ENCODE results near the gene CAMSAP2. TPM values are rescaled to one million over a fixed set of nuclear protein-coding genes. Genes with fewer than 3 reads are reported as not detected.

The CAMSAP2 gene
- total RNA-seq, 1 experiment from 2014 or later: 28.6 TPM

GRCh38 chr1:200838676-200839445 is 100.2 kb downstream of the CAMSAP2 start:
- Histone ChIP-seq H3K27ac (ENCODE audit: low read length) (no peak overlapping the region), H3K79me2 (ENCODE audit: low read length) (no peaks in the 10 kb centered on the region), H2AFZ (ENCODE audit: low read length) (no peak overlapping the region), H4K20me1 (ENCODE audit: low read length) (no peaks in the 10 kb centered on the region), H3K4me3 (ENCODE audit: low read length) (no peak overlapping the region), H3K27me3 (ENCODE audit: low read length) (no peaks in the 10 kb centered on the region), H3K4me1 (ENCODE audit: insufficient read depth, low read length) (no peaks in the 10 kb centered on the region), H3K36me3 (ENCODE audit: low read depth, low read length) (peaks cover 5% of the 10 kb centered on the region), H3K9me3 (ENCODE audit: low read length) (no peaks in the 10 kb centered on the region), H3K9me2 (replicated peaks; ENCODE audit: low read length) (no peaks in the 10 kb centered on the region), H3F3A (ENCODE audit: low read length, unreplicated experiment) (no peaks in the 10 kb centered on the region), H3K9ac (ENCODE audit: low read length) (no peak overlapping the region), H3K4me2 (ENCODE audit: low read length) (no peak overlapping the region)
- ATAC-seq (no peak), DNase-seq (no peak)
- BruUV-seq (replicated peaks): no TSS peak
- TF ChIP-seq CTCF (conservative IDR thresholded peaks at IDR 0.05; ENCODE audit: low read depth, low read length): no peak
- TF ChIP-seq EZH2 (IDR thresholded peaks at IDR 0.05; ENCODE audit: low read length, unreplicated experiment): no peak
- no peak for TF ChIP-seq EZH2phosphoT487 (IDR thresholded peaks at IDR 0.05; ENCODE audit: borderline replicate concordance, low read length)
- ChIA-PET POLR2A (ENCODE audit: unreplicated experiment) (no interaction called here), CTCF (interaction anchor here (0.7 kb wide), 1 partner anchor 247 kb away, joined by 3 read pairs; no protein-coding TSS in a partner anchor)
- intact Hi-C loops (cut with micrococcal nuclease): loop anchor here (1.0 kb wide), 2 partner anchors 218 to 280 kb away; no protein-coding TSS in a partner anchor

- no peaks in the 10 kb centered on the region for H4K20me1 ChIP-seq (ENCODE audit: low read length)
- no peaks in the 10 kb centered on the region for H3K9me2 ChIP-seq (replicated peaks; ENCODE audit: low read length)
- H3K27ac ChIP-seq (ENCODE audit: low read length): no peak overlapping the region
- H3K4me2 ChIP-seq (ENCODE audit: low read length): no peak overlapping the region
- intact Hi-C loops (cut with micrococcal nuclease): loop anchor here (10.0 kb wide), 1 partner anchor 1061 kb away; no protein-coding TSS in a partner anchor
- TF ChIP-seq EZH2phosphoT487 (IDR thresholded peaks at IDR 0.05; ENCODE audit: borderline replicate concordance, low read length): no peak
- no peak for TF ChIP-seq EZH2 (IDR thresholded peaks at IDR 0.05; ENCODE audit: low read length, unreplicated experiment)
- TF ChIP-seq CTCF (conservative IDR thresholded peaks at IDR 0.05; ENCODE audit: low read depth, low read length): no peak
- peaks cover 20% of the 10 kb centered on the region for H3K36me3 ChIP-seq (ENCODE audit: low read depth, low read length)
- ChIA-PET POLR2A (ENCODE audit: unreplicated experiment) (no interaction called here), CTCF (no interaction called here)
- H3K9ac ChIP-seq (ENCODE audit: low read length): no peak overlapping the region
- H3K4me1 ChIP-seq (ENCODE audit: insufficient read depth, low read length): peaks cover 4% of the 10 kb centered on the region
- DNase-seq (no peak), ATAC-seq (no peak)
- peaks cover 30% of the 10 kb centered on the region for H3K27me3 ChIP-seq (ENCODE audit: low read length)
- no peak overlapping the region for H3K4me3 ChIP-seq (ENCODE audit: low read length)
- no peak overlapping the region for H2AFZ ChIP-seq (ENCODE audit: low read length)
- no peaks in the 10 kb centered on the region for H3K9me3 ChIP-seq (ENCODE audit: low read length)
- no peaks in the 10 kb centered on the region for H3K79me2 ChIP-seq (ENCODE audit: low read length)
- no TSS peak for BruUV-seq (replicated peaks)
- H3F3A ChIP-seq (ENCODE audit: low read length, unreplicated experiment): no peaks in the 10 kb centered on the region
Measured at GRCh38 chr1:200845360-200845759, 106.7 kb downstream of the CAMSAP2 start.

DNA sequence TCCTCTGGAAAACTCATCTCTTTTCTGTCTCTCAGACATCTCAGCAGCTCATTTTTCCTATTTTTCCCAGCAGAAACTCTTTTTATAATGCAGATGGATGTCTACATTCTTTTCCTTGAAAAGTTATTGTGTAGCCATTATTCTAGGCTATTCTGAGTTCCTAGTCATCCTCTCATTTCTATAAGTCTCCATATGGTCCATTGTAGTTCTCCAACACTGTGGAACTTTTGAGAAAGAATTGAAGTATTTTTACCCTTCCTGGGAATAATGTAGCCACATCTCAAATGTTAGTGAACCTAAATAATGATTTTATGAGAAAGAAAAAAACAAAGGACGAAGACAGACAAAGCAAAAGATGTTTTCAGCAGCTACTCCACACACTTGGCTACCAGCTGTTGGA is 107.7 kb downstream of the CAMSAP2 start:
- no peaks in the 10 kb centered on the region for H4K20me1 ChIP-seq (ENCODE audit: low read length)
- ChIA-PET POLR2A (ENCODE audit: unreplicated experiment) (no interaction called here), CTCF (interaction anchor here (0.6 kb wide), 1 partner anchor 589 kb away, joined by 3 read pairs; no protein-coding TSS in a partner anchor)
- no peak overlapping the region for H2AFZ ChIP-seq (ENCODE audit: low read length)
- H3K9me3 ChIP-seq (ENCODE audit: low read length): no peaks in the 10 kb centered on the region
- H3K4me3 ChIP-seq (ENCODE audit: low read length): no peak overlapping the region
- no peaks in the 10 kb centered on the region for H3K9me2 ChIP-seq (replicated peaks; ENCODE audit: low read length)
- DNase-seq (no peak), ATAC-seq (no peak)
- peaks cover 6% of the 10 kb centered on the region for H3K4me1 ChIP-seq (ENCODE audit: insufficient read depth, low read length)
- no TSS peak for BruUV-seq (replicated peaks)
- H3K9ac ChIP-seq (ENCODE audit: low read length): no peak overlapping the region
- TF ChIP-seq EZH2 (IDR thresholded peaks at IDR 0.05; ENCODE audit: low read length, unreplicated experiment) (no peak), EZH2phosphoT487 (IDR thresholded peaks at IDR 0.05; ENCODE audit: borderline replicate concordance, low read length) (no peak), CTCF (conservative IDR thresholded peaks at IDR 0.05; ENCODE audit: low read depth, low read length) (no peak)
- H3K27ac ChIP-seq (ENCODE audit: low read length): no peak overlapping the region
- H3K27me3 ChIP-seq (ENCODE audit: low read length): peaks cover 30% of the 10 kb centered on the region
- H3F3A ChIP-seq (ENCODE audit: low read length, unreplicated experiment): no peaks in the 10 kb centered on the region
- intact Hi-C loops (cut with micrococcal nuclease): loop anchor here (10.0 kb wide), 1 partner anchor 1062 kb away; no protein-coding TSS in a partner anchor
- no peaks in the 10 kb centered on the region for H3K79me2 ChIP-seq (ENCODE audit: low read length)
- peaks cover 20% of the 10 kb centered on the region for H3K36me3 ChIP-seq (ENCODE audit: low read depth, low read length)
- H3K4me2 ChIP-seq (ENCODE audit: low read length): no peak overlapping the region
